ENCODE measurements around the gene ROM1.

ROM1 gene

GRCh38 chr11:62603776-62604299 is 9.2 kb upstream of the ROM1 start:
- H3K4me3 ChIP-seq (replicated peaks; ENCODE audit: low read depth, low read length): no peak overlapping the region
- TF ChIP-seq, protein P1, sequence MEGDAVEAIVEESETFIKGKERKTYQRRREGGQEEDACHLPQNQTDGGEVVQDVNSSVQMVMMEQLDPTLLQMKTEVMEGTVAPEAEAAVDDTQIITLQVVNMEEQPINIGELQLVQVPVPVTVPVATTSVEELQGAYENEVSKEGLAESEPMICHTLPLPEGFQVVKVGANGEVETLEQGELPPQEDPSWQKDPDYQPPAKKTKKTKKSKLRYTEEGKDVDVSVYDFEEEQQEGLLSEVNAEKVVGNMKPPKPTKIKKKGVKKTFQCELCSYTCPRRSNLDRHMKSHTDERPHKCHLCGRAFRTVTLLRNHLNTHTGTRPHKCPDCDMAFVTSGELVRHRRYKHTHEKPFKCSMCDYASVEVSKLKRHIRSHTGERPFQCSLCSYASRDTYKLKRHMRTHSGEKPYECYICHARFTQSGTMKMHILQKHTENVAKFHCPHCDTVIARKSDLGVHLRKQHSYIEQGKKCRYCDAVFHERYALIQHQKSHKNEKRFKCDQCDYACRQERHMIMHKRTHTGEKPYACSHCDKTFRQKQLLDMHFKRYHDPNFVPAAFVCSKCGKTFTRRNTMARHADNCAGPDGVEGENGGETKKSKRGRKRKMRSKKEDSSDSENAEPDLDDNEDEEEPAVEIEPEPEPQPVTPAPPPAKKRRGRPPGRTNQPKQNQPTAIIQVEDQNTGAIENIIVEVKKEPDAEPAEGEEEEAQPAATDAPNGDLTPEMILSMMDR (IDR thresholded peaks at IDR 0.05; ENCODE audit: low read length, missing control alignments): no peak
- no peak for DNase-seq (ENCODE audit: low read depth)

- peak; percentile 21 for DNase-seq (ENCODE audit: low read depth)
- TF ChIP-seq, protein P1 (IDR thresholded peaks at IDR 0.05; ENCODE audit: low read length, missing control alignments): no peak
- no peak overlapping the region for H3K4me3 ChIP-seq (replicated peaks; ENCODE audit: low read depth, low read length)
Observed at GRCh38 chr11:62604460-62605120, 8.5 kb upstream of the ROM1 start.

DNA sequence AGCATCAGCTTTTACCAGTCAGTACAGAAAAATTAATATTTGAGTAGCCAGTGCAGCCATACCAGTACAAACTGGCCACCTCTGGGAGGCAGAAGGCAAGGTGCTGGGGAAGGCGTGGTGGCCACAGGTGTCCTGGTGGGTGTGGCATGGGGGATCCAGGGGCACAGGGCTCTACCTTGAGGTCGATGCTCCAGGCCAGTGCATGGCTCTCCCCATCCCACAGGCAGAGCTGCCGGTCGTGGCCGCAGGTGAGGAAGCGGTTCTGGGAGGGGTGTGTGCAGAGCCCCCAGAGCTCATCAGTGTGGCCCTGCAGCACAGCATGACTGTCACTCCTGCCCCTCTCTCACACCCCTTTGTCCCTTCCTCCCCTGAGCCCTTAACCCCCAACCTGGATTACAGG is 7.6 kb upstream of the ROM1 start:
- H3K4me3 ChIP-seq (replicated peaks; ENCODE audit: low read depth, low read length): no peak overlapping the region
- TF ChIP-seq, protein P1 (IDR thresholded peaks at IDR 0.05; ENCODE audit: low read length, missing control alignments): no peak
- DNase-seq (ENCODE audit: low read depth): no peak

DNA sequence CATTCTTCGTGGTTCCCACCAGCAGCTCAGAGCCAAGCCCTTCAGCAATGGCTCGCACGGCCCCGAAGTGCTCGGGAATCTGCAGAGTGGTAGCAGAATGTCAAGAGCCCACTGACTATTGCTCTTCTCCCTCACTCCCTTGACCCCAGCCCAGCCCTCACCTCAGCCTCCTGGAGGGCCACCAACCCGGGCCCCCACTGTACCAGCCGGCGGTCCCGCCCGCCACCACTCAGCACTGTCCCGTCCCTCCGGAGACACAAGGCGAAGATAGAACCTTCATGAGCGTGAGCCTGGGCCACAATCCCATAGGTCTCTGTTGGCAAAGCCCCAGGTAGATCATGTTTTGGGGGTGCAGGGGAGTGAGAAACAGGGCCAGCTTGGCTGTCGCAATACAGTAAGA is 7.2 kb upstream of the ROM1 start:
- TF ChIP-seq, protein P1 (IDR thresholded peaks at IDR 0.05; ENCODE audit: low read length, missing control alignments): no peak
- no peak for DNase-seq (ENCODE audit: low read depth)
- H3K4me3 ChIP-seq (replicated peaks; ENCODE audit: low read depth, low read length): no peak overlapping the region

DNA sequence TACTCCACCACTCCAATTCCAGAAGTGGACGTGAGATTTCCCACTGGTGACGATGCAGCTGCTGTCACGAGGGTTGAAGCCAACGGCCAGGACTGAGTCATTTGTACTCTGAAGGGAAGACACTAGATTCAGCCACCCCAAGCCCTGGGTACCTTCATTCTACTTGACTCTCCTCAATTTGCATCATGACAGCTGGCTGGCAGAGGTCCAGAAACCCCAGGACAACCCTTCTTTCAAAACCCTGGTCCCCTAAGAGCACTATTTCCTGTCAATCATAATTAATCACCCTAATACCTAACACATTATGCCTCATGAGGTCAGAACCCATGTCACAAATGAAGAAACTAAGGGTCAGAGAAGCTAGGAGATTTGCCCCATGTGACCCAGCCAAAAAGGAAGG is 5.3 kb upstream of the ROM1 start:
- DNase-seq (ENCODE audit: low read depth): no peak
- no peak overlapping the region for H3K4me3 ChIP-seq (replicated peaks; ENCODE audit: low read depth, low read length)
- TF ChIP-seq, protein P1 (IDR thresholded peaks at IDR 0.05; ENCODE audit: low read length, missing control alignments): no peak

- H3K4me3 ChIP-seq (replicated peaks; ENCODE audit: low read depth, low read length): no peak overlapping the region
- no peak for DNase-seq (ENCODE audit: low read depth)
- TF ChIP-seq, protein P1 (IDR thresholded peaks at IDR 0.05; ENCODE audit: low read length, missing control alignments): no peak
Observed at GRCh38 chr11:62608776-62609175, 4.3 kb upstream of the ROM1 start.

GRCh38 chr11:62610403-62610802 is 2.7 kb upstream of the ROM1 start:
- H3K4me3 ChIP-seq (replicated peaks; ENCODE audit: low read depth, low read length): no peak overlapping the region
- TF ChIP-seq, protein P1 (IDR thresholded peaks at IDR 0.05; ENCODE audit: low read length, missing control alignments): no peak
- no peak for DNase-seq (ENCODE audit: low read depth)

Data from fibroblast of pulmonary artery (primary cell).